HG03558 (cell line): ENCODE results near the gene APBB1IP.
"Not testable (repeated sequence)": the region's sequence is repeated elsewhere in the genome, so short reads cannot be mapped to it uniquely, and the experiment has no call there.

Experiments
- ATAC-seq: cut with Tn5 transposase; IDR thresholded peaks from one replicate; pipeline ENCODE4 v1.9.1; 2021; ENCODE audit warnings: moderate number of reproducible peaks; ENCODE audit not compliant: unreplicated experiment; ENCODE audit errors: extremely low read depth

Gene APBB1IP

GRCh38 chr10:26550774-26551526 is 112.8 kb downstream of the APBB1IP start:
- no peak for ATAC-seq

DNA sequence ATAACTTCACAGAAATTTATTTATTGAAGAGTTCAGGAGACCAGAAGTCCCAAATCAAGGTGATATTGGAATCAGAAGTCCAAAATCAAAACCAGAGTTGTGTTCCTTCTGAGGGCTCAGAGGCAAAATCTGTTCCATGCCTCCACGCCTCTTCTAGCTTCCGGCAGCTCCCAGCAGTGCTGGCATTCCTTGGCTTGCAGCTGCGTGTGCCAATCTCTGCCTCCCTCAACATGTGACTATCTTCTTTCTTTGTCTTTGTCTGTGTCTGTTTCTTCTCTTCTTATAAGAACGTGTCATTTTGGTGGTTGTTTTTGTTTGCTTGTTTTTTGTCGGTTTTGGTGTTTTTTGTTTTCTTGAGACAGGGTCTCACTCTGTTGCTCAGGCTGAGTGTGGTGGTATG is 116.1 kb downstream of the APBB1IP start:
- ATAC-seq = no peak

DNA sequence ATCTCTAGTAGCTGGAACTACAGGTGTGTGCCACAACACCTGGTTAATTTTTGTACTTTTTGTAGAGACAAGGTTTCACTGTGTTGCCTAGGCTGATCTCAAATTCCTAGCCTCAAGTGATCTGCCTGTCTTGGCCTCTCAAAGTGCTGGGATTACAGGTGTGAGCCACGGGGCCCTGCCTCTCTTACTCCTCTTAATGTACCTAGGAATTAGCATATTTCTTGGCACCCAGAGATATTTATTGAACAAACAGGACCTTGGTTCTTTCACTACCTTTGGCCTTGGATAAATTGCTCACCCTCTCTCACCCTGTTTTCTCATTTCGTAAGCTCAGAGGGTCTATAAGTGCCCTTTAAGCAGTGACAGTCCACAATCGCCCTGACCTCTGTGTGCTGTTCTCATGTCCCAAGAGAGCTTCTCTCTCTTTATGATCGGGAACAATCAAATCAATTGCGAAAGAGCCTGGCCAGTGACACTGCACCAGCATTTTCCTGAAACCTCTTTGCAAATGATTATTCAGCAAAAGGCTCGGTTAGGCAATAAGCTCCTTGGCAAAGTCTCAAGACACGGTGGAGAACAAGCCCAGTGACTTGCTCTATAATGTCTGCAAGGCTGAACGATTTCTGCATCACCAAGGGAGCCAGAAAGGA is 117.7 kb downstream of the APBB1IP start:
- ATAC-seq = no peak

DNA sequence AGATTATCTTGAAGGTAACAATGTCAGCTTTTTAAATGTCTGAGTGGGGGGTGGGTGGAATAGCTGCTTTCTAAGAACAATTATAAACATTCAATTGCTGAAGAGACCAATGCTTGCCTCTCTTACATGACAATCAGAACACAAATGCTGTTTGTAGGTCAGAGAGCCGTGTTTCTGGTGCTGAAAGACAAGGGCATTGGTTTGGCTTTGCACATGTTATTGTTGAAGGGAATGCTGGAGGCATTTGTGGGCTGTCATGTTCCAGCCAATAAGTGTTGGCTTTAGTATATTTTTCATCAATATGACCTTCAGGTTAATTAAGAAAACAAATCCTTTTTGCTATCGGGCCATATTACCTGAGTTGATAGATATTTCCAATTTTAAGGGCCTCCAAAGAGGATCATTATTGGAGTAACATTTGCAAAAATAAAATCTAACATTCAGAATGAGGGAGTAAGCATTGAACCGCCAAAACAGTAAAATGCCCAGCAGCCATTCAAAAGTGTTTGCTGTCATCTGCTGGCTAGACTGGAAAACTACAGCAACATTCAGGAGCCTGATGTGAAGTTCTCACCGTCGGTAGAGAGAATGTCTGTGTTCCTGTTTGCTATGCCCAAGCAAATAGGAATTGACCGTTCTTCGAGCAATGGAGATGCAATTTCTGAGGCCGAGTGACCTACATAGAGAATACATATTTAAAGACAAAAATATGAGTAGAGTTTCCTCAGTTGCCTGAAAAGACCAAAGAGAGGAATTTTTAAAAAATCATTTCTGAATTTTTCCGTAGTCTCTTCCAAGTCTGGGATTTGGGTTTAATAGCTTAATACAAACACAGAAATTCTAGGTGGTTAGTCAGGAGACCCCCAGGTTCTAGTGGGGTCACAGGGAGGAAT is 118.9 kb downstream of the APBB1IP start:
- no peak for ATAC-seq

GRCh38 chr10:26557641-26558014 is 119.5 kb downstream of the APBB1IP start:
- no peak for ATAC-seq

DNA sequence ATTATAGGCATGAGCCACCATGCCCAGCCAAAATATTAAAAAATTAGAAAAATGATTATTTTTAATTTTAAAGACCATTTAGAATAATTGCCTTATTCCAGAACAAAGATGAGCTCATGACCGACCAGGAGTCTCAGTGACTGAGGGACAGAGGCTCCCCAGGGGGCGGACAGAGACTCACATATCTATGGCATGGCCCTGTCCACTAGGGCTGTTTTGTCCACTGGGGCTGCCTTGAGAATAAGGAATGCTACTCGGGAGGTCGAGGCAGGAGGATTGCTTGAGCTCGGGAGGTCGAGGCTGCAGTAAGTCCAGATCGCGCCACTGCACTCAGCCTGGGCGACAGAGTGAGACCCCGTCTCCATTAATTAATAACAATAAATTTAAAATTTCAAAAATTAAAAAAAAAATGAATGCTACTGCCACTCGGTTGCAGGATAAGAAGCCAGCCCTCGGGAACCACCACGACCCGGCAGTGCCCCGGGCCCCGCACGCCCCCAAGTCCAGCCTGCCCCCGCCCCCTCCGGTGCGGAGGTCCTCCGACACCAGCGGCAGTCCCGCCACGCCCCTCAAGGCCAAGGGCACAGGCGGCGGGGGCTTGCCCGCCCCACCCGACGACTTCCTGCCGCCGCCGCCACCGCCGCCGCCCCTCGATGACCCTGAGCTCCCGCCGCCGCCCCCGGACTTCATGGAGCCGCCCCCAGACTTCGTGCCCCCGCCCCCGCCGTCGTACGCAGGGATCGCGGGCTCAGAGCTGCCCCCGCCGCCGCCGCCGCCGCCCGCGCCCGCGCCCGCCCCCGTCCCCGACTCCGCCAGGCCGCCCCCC is 128.6 kb downstream of the APBB1IP start:
- no peak for ATAC-seq

- no peak for ATAC-seq
Observed at GRCh38 chr10:26567351-26567721, 129.2 kb downstream of the APBB1IP start.

DNA sequence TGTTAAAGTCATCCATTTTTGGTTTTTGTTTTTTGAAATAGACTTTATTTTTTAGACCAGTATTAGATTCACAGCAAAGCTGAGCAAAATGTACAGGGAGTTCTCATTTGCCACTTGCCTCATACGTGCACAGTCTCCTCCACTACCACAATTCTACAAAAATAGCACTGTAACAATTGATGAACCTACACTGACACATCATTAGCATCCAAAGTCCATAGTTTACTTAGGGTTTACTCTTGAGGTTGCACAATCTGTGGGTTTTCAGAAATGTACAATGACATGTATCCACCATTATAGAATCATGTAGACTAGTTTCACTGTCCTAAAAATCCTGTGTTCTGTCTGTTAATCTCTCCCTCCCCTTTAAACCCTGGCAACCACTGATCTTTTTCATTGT is 133.5 kb downstream of the APBB1IP start:
- no peak for ATAC-seq

DNA sequence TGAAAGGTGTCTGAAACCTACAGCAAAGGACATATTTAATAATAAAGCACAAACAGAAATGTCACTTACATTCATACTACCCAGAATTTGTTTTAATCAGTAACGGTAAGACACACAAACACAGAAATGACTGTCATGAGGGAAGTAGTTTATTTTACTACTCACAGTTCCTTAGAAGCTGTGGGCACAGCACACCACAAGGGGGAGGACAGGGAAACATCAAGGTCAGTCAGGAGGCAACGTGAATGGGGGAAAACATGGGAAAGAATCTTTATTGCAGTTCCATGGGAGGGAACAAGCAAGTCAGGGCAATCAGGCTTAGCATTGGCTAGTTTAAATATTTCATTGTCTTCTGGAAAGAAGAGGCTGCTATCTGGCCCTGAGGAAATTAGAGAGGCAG is 135.5 kb downstream of the APBB1IP start:
- ATAC-seq = no peak

GRCh38 chr10:26574783-26575182 is 136.6 kb downstream of the APBB1IP start:
- ATAC-seq = peak; percentile 54

DNA sequence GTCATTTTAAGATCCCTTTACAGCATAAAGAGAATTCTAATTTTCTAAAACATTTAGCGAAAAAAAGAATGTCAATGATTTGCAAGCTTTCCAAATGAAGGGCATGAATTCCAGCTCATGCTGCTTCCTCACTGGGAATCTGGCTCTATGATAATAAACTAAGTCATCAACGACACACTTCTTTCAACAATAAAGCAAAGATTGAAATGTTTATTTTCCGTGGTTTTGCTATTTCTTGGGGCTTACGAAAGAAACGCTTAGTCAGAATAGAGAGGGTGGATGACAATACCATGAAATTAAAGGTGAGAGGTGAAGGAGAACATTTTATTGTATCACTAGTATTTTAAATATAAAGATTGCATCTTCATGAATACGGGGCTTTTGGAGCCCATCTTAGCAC is 140.2 kb downstream of the APBB1IP start:
- ATAC-seq = not testable (repeated sequence)

GRCh38 chr10:26579256-26580063 is 141.3 kb downstream of the APBB1IP start:
- no peak for ATAC-seq

- no peak for ATAC-seq
Observed at GRCh38 chr10:26586211-26586610, 148.1 kb downstream of the APBB1IP start.

- ATAC-seq = no peak
Observed at GRCh38 chr10:26588611-26589010, 150.5 kb downstream of the APBB1IP start.

DNA sequence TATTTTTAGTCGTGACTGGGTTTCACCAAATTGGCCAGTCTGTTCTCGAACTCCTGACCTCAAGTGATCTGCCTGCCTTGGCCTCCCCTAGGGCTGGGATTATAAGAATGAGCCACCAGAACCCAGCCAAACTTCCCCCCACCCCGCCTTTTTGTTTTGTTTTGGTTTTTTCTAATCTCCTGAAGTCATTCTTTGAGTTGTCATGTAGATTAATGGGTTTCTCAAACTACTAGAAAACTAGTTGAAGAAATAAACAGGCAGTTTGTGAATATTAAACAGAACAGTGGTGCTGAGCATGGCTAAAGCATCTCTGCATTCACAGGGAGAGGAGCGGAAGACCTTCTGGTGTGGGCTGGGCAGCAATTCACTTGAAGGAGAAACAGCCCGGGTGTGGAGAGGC is 151.7 kb downstream of the APBB1IP start:
- not testable (repeated sequence) for ATAC-seq

- no peak for ATAC-seq
Observed at GRCh38 chr10:26593896-26594295, 155.8 kb downstream of the APBB1IP start.

GRCh38 chr10:26603283-26603682 is 165.1 kb downstream of the APBB1IP start:
- not testable (repeated sequence) for ATAC-seq

- not testable (repeated sequence) for ATAC-seq
Observed at GRCh38 chr10:26604320-26605093, 166.4 kb downstream of the APBB1IP start.
